H9 (cell line): ENCODE data around the gene TRERF1. TPM values are rescaled to one million over a fixed set of nuclear protein-coding genes. Genes with fewer than 3 reads are reported as not detected.

Experiments
- DNase-seq: peaks from one replicate; pipeline ENCODE4 v3.0.0-alpha.2; 2017
- H2AFZ ChIP-seq: one replicate; pipeline ENCODE4 v1.6.1; 2013; ENCODE audit warnings: mild to moderate bottlenecking, low read length, control low read depth, moderate library complexity
- H2AK5ac ChIP-seq: 2 replicates; pipeline ENCODE4 v1.6.1; 2013; ENCODE audit warnings: low read length, control low read depth, mixed read lengths; ENCODE audit not compliant: insufficient read length
- H2BK120ac ChIP-seq: one replicate; pipeline ENCODE4 v1.6.1; 2013; ENCODE audit warnings: low read depth, mild to moderate bottlenecking, low read length, control low read depth, inconsistent platforms; ENCODE audit not compliant: poor library complexity, severe bottlenecking
- H2BK12ac ChIP-seq: 2 replicates; pipeline ENCODE4 v1.6.1; 2013; ENCODE audit warnings: low read length, control low read depth, mixed read lengths, low read depth; ENCODE audit not compliant: insufficient read length
- H2BK15ac ChIP-seq: 2 replicates; pipeline ENCODE4 v1.6.1; 2013; ENCODE audit warnings: low read depth, low read length, control low read depth
- H2BK20ac ChIP-seq: one replicate; pipeline ENCODE4 v1.6.1; 2013; ENCODE audit warnings: low read depth, mild to moderate bottlenecking, low read length, control low read depth, inconsistent platforms; ENCODE audit not compliant: poor library complexity, severe bottlenecking
- H2BK5ac ChIP-seq: 2 replicates; pipeline ENCODE4 v1.6.1; 2013; ENCODE audit warnings: low read length, control low read depth, mixed read lengths; ENCODE audit not compliant: insufficient read length
- H3K14ac ChIP-seq: 2 replicates; pipeline ENCODE4 v1.6.1; 2013; ENCODE audit warnings: low read length, control low read depth; ENCODE audit not compliant: insufficient read depth
- H3K18ac ChIP-seq: 2 replicates; pipeline ENCODE4 v1.6.1; 2013; ENCODE audit warnings: low read depth, mild to moderate bottlenecking, mixed read lengths, low read length, control low read depth; ENCODE audit not compliant: insufficient read length
- H3K23ac ChIP-seq: 2 replicates; pipeline ENCODE4 v1.6.1; 2013; ENCODE audit warnings: low read length, control low read depth, mixed read lengths, low read depth; ENCODE audit not compliant: insufficient read length
- H3K23me2 ChIP-seq: 2 replicates; pipeline ENCODE4 v1.6.1; 2013; ENCODE audit warnings: low read depth, mild to moderate bottlenecking, mixed read lengths, low read length, control low read depth; ENCODE audit not compliant: insufficient read length, poor library complexity, severe bottlenecking
- H3K27ac ChIP-seq: 2 replicates; pipeline ENCODE4 v1.5.1; 2013; ENCODE audit warnings: low read length, control low read depth, mixed read lengths, low read depth; ENCODE audit not compliant: insufficient read length
- H3K27me3 ChIP-seq: 2 replicates; pipeline ENCODE4 v1.6.1; 2013; ENCODE audit warnings: low read length, control low read depth, inconsistent platforms; ENCODE audit not compliant: insufficient read depth
- H3K4ac ChIP-seq: 2 replicates; pipeline ENCODE4 v1.6.1; 2013; ENCODE audit warnings: low read depth, mild to moderate bottlenecking, control low read depth, inconsistent platforms, low read length, moderate library complexity
- H3K4me1 ChIP-seq: 2 replicates; pipeline ENCODE4 v1.6.1; 2013; ENCODE audit warnings: low read length, control low read depth, inconsistent platforms; ENCODE audit not compliant: insufficient read depth
- H3K4me2 ChIP-seq: 2 replicates; pipeline ENCODE4 v1.6.1; 2013; ENCODE audit warnings: low read length, control low read depth, mixed read lengths; ENCODE audit not compliant: insufficient read length, insufficient read depth
- H3K56ac ChIP-seq: 2 replicates; pipeline ENCODE4 v1.6.1; 2013; ENCODE audit warnings: low read depth, mild to moderate bottlenecking, mixed read lengths, low read length, control low read depth; ENCODE audit not compliant: insufficient read length
- H3K79me1 ChIP-seq: 2 replicates; pipeline ENCODE4 v1.6.1; 2013; ENCODE audit warnings: low read depth, mild to moderate bottlenecking, moderate library complexity, low read length, control low read depth, inconsistent platforms; ENCODE audit not compliant: insufficient read depth, poor library complexity, severe bottlenecking
- H3K79me2 ChIP-seq: 2 replicates; pipeline ENCODE4 v1.6.1; 2013; ENCODE audit warnings: low read length, control low read depth, inconsistent platforms; ENCODE audit not compliant: insufficient read depth
- H3K9ac ChIP-seq: 2 replicates; pipeline ENCODE4 v1.6.1; 2013; ENCODE audit warnings: low read length, control low read depth, mixed read lengths; ENCODE audit not compliant: insufficient read length; ENCODE audit errors: extremely low read depth
- H3K9me3 ChIP-seq: one replicate; pipeline ENCODE4 v1.6.1; 2013; ENCODE audit warnings: low read depth, low read length, inconsistent platforms; ENCODE audit not compliant: control insufficient read depth
- H3T11ph ChIP-seq: one replicate; pipeline ENCODE4 v1.6.1; 2013; ENCODE audit warnings: mild to moderate bottlenecking, low read length, control low read depth, inconsistent platforms
- H4K20me1 ChIP-seq: one replicate; pipeline ENCODE4 v1.6.1; 2013; ENCODE audit not compliant: control insufficient read depth, insufficient read length, insufficient read depth
- H4K5ac ChIP-seq: 2 replicates; pipeline ENCODE4 v1.6.1; 2013; ENCODE audit warnings: low read depth, mild to moderate bottlenecking, mixed read lengths, low read length, control low read depth; ENCODE audit not compliant: insufficient read length
- H4K8ac ChIP-seq: replicated peaks from 2 replicates; pipeline ENCODE4 v1.6.1; 2013; ENCODE audit warnings: low read length, control low read depth, mixed read lengths, low read depth; ENCODE audit not compliant: insufficient read length
- H4K91ac ChIP-seq: 2 replicates; pipeline ENCODE4 v1.6.1; 2013; ENCODE audit warnings: low read depth, mild to moderate bottlenecking, moderate library complexity, mixed read lengths, low read length, control low read depth; ENCODE audit not compliant: insufficient read length
- H3K27ac Mint-ChIP-seq, 3 experiments: 2 replicates in 2 of 3; 3 replicates in 1 of 3; pipeline ENCODE4 v1.8.0; 2020 to 2021; ENCODE audit warnings: mixed read lengths in 3 of 3, mild to moderate bottlenecking in 1 of 3, moderate library complexity in 1 of 3
- H3K27me3 Mint-ChIP-seq: 2 replicates; pipeline ENCODE4 v1.8.0; 2021; ENCODE audit warnings: low read depth, mild to moderate bottlenecking, moderate library complexity, mixed read lengths
- H3K36me3 Mint-ChIP-seq, 3 experiments: 2 replicates in 2 of 3; 3 replicates in 1 of 3; pipeline ENCODE4 v1.8.0; 2020 to 2021; ENCODE audit warnings: low read depth in 3 of 3, mixed read lengths in 3 of 3; ENCODE audit not compliant: insufficient read depth in 1 of 3
- H3K4me1 Mint-ChIP-seq, 2 experiments: 2 replicates each; pipeline ENCODE4 v1.8.0; 2020; ENCODE audit warnings: mixed read lengths in 2 of 2
- H3K4me3 Mint-ChIP-seq, 2 experiments: 2 replicates in 1 of 2; 3 replicates in 1 of 2; pipeline ENCODE4 v1.8.0; 2020 to 2021; ENCODE audit warnings: mild to moderate bottlenecking in 2 of 2, mixed read lengths in 2 of 2, moderate library complexity in 1 of 2
- H3K9me3 Mint-ChIP-seq, 2 experiments: 2 replicates in 1 of 2; 3 replicates in 1 of 2; pipeline ENCODE4 v1.8.0; 2020; ENCODE audit warnings: mild to moderate bottlenecking in 2 of 2, mixed read lengths in 2 of 2, moderate library complexity in 1 of 2
- total RNA-seq: library from RNA; stranded (reverse); gene quantifications from 2 replicates; pipeline ENCODE4 v1.2.1, GENCODE V29; 2021
- TF ChIP-seq, protein P1 (sequence below): fragments of 200-600 bp; sonication (generic); conservative IDR thresholded peaks from 3 replicates; pipeline ENCODE4 v1.8.0; 2021; ENCODE audit warnings: antibody characterized with exemption, mild to moderate bottlenecking

Gene TRERF1
- total RNA-seq, 1 experiment from 2014 or later = 19.7 TPM

DNA sequence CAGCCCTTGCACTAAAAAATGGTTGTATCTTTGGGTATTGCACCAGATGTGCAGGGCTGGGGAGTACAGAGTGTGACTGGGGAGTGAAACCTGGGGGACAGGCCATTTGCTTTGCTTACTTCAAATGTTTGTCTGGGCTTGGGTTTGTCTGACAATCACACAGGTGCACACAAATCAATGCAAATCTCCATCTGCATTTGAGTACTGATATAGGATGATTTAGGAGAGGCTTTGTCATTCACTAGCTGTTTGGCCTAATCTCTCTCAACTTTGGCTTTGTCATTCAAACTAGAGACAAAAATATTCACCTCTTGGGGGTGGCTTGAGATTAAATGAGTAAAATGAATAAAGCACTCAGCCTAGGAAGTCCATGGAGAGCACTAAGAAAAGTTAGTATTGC lies 274.7 kb downstream of the TRERF1 start:
- Mint-ChIP-seq H3K36me3 (peaks cover 6 to 15% (median 6%) of the 10 kb centered on the region in 3 experiments; a peak in 6 of 7 replicates), H3K4me3 (peak overlapping the region; percentile 79 to 85), H3K4me1 (peaks cover 50 to 68% of the 10 kb centered on the region in 2 experiments), H3K27me3 (no peaks in the 10 kb centered on the region; the same call in 1 of the 2 replicates), H3K9me3 (no peaks in the 10 kb centered on the region; a peak in 1 of 5 replicates), H3K27ac (peak overlapping the region in 2 of 3 experiments; percentile 89 to 96; a peak in 5 of 7 replicates)
- H3K56ac ChIP-seq = no peak overlapping the region
- no peaks in the 10 kb centered on the region for H3K9me3 ChIP-seq
- H2AK5ac ChIP-seq = no peak overlapping the region
- H4K20me1 ChIP-seq = no peaks in the 10 kb centered on the region
- H2AFZ ChIP-seq = no peak overlapping the region
- H3K14ac ChIP-seq = no peak overlapping the region
- TF ChIP-seq, protein P1, sequence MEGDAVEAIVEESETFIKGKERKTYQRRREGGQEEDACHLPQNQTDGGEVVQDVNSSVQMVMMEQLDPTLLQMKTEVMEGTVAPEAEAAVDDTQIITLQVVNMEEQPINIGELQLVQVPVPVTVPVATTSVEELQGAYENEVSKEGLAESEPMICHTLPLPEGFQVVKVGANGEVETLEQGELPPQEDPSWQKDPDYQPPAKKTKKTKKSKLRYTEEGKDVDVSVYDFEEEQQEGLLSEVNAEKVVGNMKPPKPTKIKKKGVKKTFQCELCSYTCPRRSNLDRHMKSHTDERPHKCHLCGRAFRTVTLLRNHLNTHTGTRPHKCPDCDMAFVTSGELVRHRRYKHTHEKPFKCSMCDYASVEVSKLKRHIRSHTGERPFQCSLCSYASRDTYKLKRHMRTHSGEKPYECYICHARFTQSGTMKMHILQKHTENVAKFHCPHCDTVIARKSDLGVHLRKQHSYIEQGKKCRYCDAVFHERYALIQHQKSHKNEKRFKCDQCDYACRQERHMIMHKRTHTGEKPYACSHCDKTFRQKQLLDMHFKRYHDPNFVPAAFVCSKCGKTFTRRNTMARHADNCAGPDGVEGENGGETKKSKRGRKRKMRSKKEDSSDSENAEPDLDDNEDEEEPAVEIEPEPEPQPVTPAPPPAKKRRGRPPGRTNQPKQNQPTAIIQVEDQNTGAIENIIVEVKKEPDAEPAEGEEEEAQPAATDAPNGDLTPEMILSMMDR = no peak
- H3K23ac ChIP-seq = no peak overlapping the region
- no peak overlapping the region for H2BK5ac ChIP-seq
- H3K4me2 ChIP-seq = peak overlapping the region; percentile 80
- H3K79me2 ChIP-seq = no peaks in the 10 kb centered on the region
- no peaks in the 10 kb centered on the region; the same call in 1 of the 2 replicates for H3K27me3 ChIP-seq
- no peak overlapping the region for H3K9ac ChIP-seq
- H2BK15ac ChIP-seq = no peak overlapping the region
- no peaks in the 10 kb centered on the region; the same call in 1 of the 2 replicates for H3K4me1 ChIP-seq
- no peak overlapping the region for H3T11ph ChIP-seq
- no peak overlapping the region for H4K91ac ChIP-seq
- H4K8ac ChIP-seq = no peak overlapping the region
- H2BK20ac ChIP-seq = no peak overlapping the region
- H3K79me1 ChIP-seq = no peaks in the 10 kb centered on the region
- H2BK120ac ChIP-seq = no peak overlapping the region
- no peak overlapping the region for H3K27ac ChIP-seq
- DNase-seq = no peak
- no peak overlapping the region for H4K5ac ChIP-seq
- no peak overlapping the region for H3K4ac ChIP-seq
- peaks cover 13% of the 10 kb centered on the region for H3K23me2 ChIP-seq
- H3K18ac ChIP-seq = no peak overlapping the region
- H2BK12ac ChIP-seq = no peak overlapping the region
